Measurements from ENCODE around the gene LAMP1.

Gene LAMP1

GRCh38 chr13:113272031-113272430 lies 25.0 kb upstream of the LAMP1 start:
- Histone ChIP-seq H3K36me3 (ENCODE audit: control insufficient read depth, low read length) (no peaks in the 10 kb centered on the region), H3K9me3 (ENCODE audit: control insufficient read depth, insufficient read depth, low read length) (no peaks in the 10 kb centered on the region), H3K9me2 (replicated peaks; ENCODE audit: control insufficient read depth, low read length) (no peaks in the 10 kb centered on the region), H3K27me3 (ENCODE audit: control insufficient read depth, low read length) (no peaks in the 10 kb centered on the region), H3K4me1 (ENCODE audit: control insufficient read depth, low read length) (peaks cover 5% of the 10 kb centered on the region), H3F3A (ENCODE audit: control insufficient read depth, insufficient read depth) (no peaks in the 10 kb centered on the region), H3K27ac (ENCODE audit: low read depth, low read length) (no peak overlapping the region), H4K20me1 (ENCODE audit: control insufficient read depth, insufficient read depth, low read depth, low read length) (no peaks in the 10 kb centered on the region), H3K4me2 (ENCODE audit: low read length) (no peak overlapping the region), H3K79me2 (ENCODE audit: control insufficient read depth, low read length) (no peaks in the 10 kb centered on the region), H3K4me3 (ENCODE audit: low read length) (no peak overlapping the region)
- TF ChIP-seq EZH2phosphoT487 (IDR thresholded peaks at IDR 0.05; ENCODE audit: borderline replicate concordance, low read length) (no peak), CTCF (IDR thresholded peaks at IDR 0.05; ENCODE audit: low read depth, low read length, poor library complexity, severe bottlenecking) (no peak)

- Histone ChIP-seq H3K4me2 (ENCODE audit: low read length) (no peak overlapping the region), H3K4me1 (ENCODE audit: control insufficient read depth, low read length) (peaks cover 5% of the 10 kb centered on the region), H3K4me3 (ENCODE audit: low read length) (no peak overlapping the region), H3K9me3 (ENCODE audit: control insufficient read depth, insufficient read depth, low read length) (no peaks in the 10 kb centered on the region), H3K36me3 (ENCODE audit: control insufficient read depth, low read length) (no peaks in the 10 kb centered on the region), H3K79me2 (ENCODE audit: control insufficient read depth, low read length) (no peaks in the 10 kb centered on the region), H4K20me1 (ENCODE audit: control insufficient read depth, insufficient read depth, low read depth, low read length) (no peaks in the 10 kb centered on the region), H3K27ac (ENCODE audit: low read depth, low read length) (no peak overlapping the region), H3K27me3 (ENCODE audit: control insufficient read depth, low read length) (no peaks in the 10 kb centered on the region), H3F3A (ENCODE audit: control insufficient read depth, insufficient read depth) (no peaks in the 10 kb centered on the region), H3K9me2 (replicated peaks; ENCODE audit: control insufficient read depth, low read length) (no peaks in the 10 kb centered on the region)
- TF ChIP-seq EZH2phosphoT487 (IDR thresholded peaks at IDR 0.05; ENCODE audit: borderline replicate concordance, low read length) (no peak), CTCF (IDR thresholded peaks at IDR 0.05; ENCODE audit: low read depth, low read length, poor library complexity, severe bottlenecking) (no peak)
These were observed 24.3 kb upstream of the LAMP1 start for GRCh38 chr13:113272701-113273181.

- no peak overlapping the region for H3K27ac ChIP-seq (ENCODE audit: low read depth, low read length)
- H3K36me3 ChIP-seq (ENCODE audit: control insufficient read depth, low read length), result no peaks in the 10 kb centered on the region
- H3K4me3 ChIP-seq (ENCODE audit: low read length), result no peak overlapping the region
- TF ChIP-seq EZH2phosphoT487 (IDR thresholded peaks at IDR 0.05; ENCODE audit: borderline replicate concordance, low read length), result no peak
- TF ChIP-seq CTCF (IDR thresholded peaks at IDR 0.05; ENCODE audit: low read depth, low read length, poor library complexity, severe bottlenecking), result no peak
- H3K4me1 ChIP-seq (ENCODE audit: control insufficient read depth, low read length), result peaks cover 5% of the 10 kb centered on the region
- H3K9me3 ChIP-seq (ENCODE audit: control insufficient read depth, insufficient read depth, low read length), result no peaks in the 10 kb centered on the region
- H3K9me2 ChIP-seq (replicated peaks; ENCODE audit: control insufficient read depth, low read length), result no peaks in the 10 kb centered on the region
- no peaks in the 10 kb centered on the region for H3K27me3 ChIP-seq (ENCODE audit: control insufficient read depth, low read length)
- no peaks in the 10 kb centered on the region for H4K20me1 ChIP-seq (ENCODE audit: control insufficient read depth, insufficient read depth, low read depth, low read length)
- no peak overlapping the region for H3K4me2 ChIP-seq (ENCODE audit: low read length)
- no peaks in the 10 kb centered on the region for H3F3A ChIP-seq (ENCODE audit: control insufficient read depth, insufficient read depth)
- no peaks in the 10 kb centered on the region for H3K79me2 ChIP-seq (ENCODE audit: control insufficient read depth, low read length)
These were observed 23.7 kb upstream of the LAMP1 start for GRCh38 chr13:113273321-113273720.

All from DOHH2 (cell line).